Activated naive CD8-positive, alpha-beta T cell treated with anti-CD3 and anti-CD28 coated beads, Interleukin-2, amount 10 ng/mL, durations not matched to agents 7 days and 5 days (primary cell): ENCODE measurements around the gene TPGS2. TPM values are rescaled to one million over a fixed set of nuclear protein-coding genes. Genes with fewer than 3 reads are reported as not detected.

Experiments used
- ATAC-seq: fragments of 150-1000 bp; cut with Tn5 transposase; one replicate; pipeline ENCODE4 v1.10.0; 2021; ENCODE audit warnings: low read depth, moderate library complexity
- POLR2A ChIA-PET: fragments of 350-600 bp; sonication (Branson Sonifier 250); formaldehyde crosslinking; loops from one replicate; lab custom pipeline; 2021; ENCODE audit warnings: antibody characterized with exemption; lab: Charles Lee
- DNase-seq: peaks from one replicate; pipeline ENCODE4 v3.0.0; 2021
- H3K27ac Mint-ChIP-seq: one replicate; pipeline ENCODE4 v1.8.0; 2022; ENCODE audit warnings: mild to moderate bottlenecking, mixed read lengths
- H3K27me3 Mint-ChIP-seq: one replicate; pipeline ENCODE4 v1.8.0; 2022; ENCODE audit warnings: mild to moderate bottlenecking, moderate library complexity, mixed read lengths
- H3K36me3 Mint-ChIP-seq: one replicate; pipeline ENCODE4 v1.8.0; 2021; ENCODE audit warnings: mild to moderate bottlenecking, mixed read lengths
- H3K4me1 Mint-ChIP-seq: one replicate; pipeline ENCODE4 v1.8.0; 2021; ENCODE audit warnings: mixed read lengths
- H3K4me3 Mint-ChIP-seq: one replicate; pipeline ENCODE4 v1.8.0; 2022; ENCODE audit warnings: mild to moderate bottlenecking, moderate library complexity, mixed read lengths
- H3K9me3 Mint-ChIP-seq: one replicate; pipeline ENCODE4 v1.8.0; 2021; ENCODE audit warnings: mixed read lengths
- total RNA-seq, 2 experiments: library from RNA; stranded (reverse); gene quantifications; one replicate each; pipeline ENCODE4 v1.2.3, GENCODE V29; 2021

Gene TPGS2
- total RNA-seq, 2 experiments from 2014 or later, result 107 to 115 TPM

DNA sequence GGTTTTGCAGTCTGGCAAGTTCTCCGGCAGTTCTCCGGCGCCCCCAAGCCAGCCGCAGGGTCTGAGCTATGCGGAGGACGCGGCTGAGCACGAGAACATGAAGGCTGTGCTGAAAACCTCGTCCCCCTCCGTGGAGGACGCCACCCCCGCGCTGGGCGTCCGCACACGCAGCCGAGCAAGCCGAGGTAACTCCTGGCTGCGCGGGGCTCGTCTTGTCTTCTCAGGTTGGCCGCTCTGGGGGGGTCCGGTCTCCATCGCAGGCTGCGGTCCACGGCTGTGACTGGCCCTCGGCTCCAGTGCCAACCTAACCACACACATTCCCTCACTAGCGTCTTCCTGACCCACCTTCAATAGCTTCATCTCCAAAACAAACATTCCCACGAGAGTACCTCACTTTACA, 68.2 kb downstream of the TPGS2 start:
- DNase-seq (no peak), ATAC-seq (no peak)
- Mint-ChIP-seq H3K36me3 (no peaks in the 10 kb centered on the region), H3K27me3 (peaks cover 2% of the 10 kb centered on the region), H3K4me3 (no peak overlapping the region), H3K9me3 (no peaks in the 10 kb centered on the region), H3K27ac (no peak overlapping the region), H3K4me1 (no peaks in the 10 kb centered on the region)
- POLR2A ChIA-PET, result no interaction called here

DNA sequence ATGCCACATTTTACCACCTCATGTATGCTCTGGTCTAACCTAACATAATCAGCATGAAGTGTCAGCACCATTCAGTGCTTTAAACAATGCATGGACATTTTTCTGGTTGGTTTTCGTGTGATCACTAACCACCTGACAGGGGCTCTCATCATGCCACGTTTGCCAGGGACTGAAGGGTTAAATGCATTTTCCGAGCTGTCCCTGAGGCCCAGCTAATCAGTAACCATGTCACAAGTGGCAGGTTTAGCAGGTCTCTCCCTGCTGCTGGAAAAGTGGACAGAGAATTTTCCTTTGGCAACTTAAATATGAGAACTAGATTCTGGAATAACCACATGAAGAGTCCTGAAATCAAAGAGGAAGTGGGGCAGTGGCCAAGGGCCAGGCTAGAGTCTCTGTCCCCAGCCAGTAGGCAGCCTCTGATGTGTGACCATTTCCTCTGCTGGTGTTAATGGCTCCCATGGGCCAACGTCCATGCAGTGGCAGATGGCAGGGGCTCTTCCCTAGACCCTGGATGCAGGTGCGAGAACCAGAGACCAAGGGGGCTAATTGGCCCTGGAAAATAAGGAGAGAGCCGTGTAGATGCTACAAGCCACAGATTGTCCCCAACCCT, 69.5 kb downstream of the TPGS2 start:
- peaks cover 2% of the 10 kb centered on the region for H3K27me3 Mint-ChIP-seq
- no peaks in the 10 kb centered on the region for H3K36me3 Mint-ChIP-seq
- no peak overlapping the region for H3K27ac Mint-ChIP-seq
- no peaks in the 10 kb centered on the region for H3K4me1 Mint-ChIP-seq
- DNase-seq (no peak), ATAC-seq (no peak)
- no peak overlapping the region for H3K4me3 Mint-ChIP-seq
- no peaks in the 10 kb centered on the region for H3K9me3 Mint-ChIP-seq
- POLR2A ChIA-PET, result no interaction called here

GRCh38 chr18:36758623-36759022, 70.2 kb downstream of the TPGS2 start:
- H3K27ac Mint-ChIP-seq, result no peak overlapping the region
- DNase-seq (no peak), ATAC-seq (no peak)
- POLR2A ChIA-PET, result no interaction called here
- no peaks in the 10 kb centered on the region for H3K9me3 Mint-ChIP-seq
- H3K36me3 Mint-ChIP-seq, result no peaks in the 10 kb centered on the region
- no peaks in the 10 kb centered on the region for H3K4me1 Mint-ChIP-seq
- H3K27me3 Mint-ChIP-seq, result peaks cover 2% of the 10 kb centered on the region
- H3K4me3 Mint-ChIP-seq, result no peak overlapping the region

- no peak for ATAC-seq
- Mint-ChIP-seq H3K4me3 (no peak overlapping the region), H3K9me3 (no peaks in the 10 kb centered on the region), H3K27ac (no peak overlapping the region), H3K36me3 (no peaks in the 10 kb centered on the region), H3K4me1 (no peaks in the 10 kb centered on the region), H3K27me3 (peaks cover 2% of the 10 kb centered on the region)
- DNase-seq, result no peak
- POLR2A ChIA-PET, result no interaction called here
These were observed 70.8 kb downstream of the TPGS2 start for GRCh38 chr18:36757991-36758390.

GRCh38 chr18:36757081-36757480, 71.7 kb downstream of the TPGS2 start:
- Mint-ChIP-seq H3K4me1 (no peaks in the 10 kb centered on the region), H3K27me3 (peaks cover 2% of the 10 kb centered on the region), H3K36me3 (no peaks in the 10 kb centered on the region), H3K27ac (no peak overlapping the region), H3K4me3 (no peak overlapping the region), H3K9me3 (no peaks in the 10 kb centered on the region)
- POLR2A ChIA-PET, result no interaction called here
- DNase-seq (no peak), ATAC-seq (no peak)

DNA sequence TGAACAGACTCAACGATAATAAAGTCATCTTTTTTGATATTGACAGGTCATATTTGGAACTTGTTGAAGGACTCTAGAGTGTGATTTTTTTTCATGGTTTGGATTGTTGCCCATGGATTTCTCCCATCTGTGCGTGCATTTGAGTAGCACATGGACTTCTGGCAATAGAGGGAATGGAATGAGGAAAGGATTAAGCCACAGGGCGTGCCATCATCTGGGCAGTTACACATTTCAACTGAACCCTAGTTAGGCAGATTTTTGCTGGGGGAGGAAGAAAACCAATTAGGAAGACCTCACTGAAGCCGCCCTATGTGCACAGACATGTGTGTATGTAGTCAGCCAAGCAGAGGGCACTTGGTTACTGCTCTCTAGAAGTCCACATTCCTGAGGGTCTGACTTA, 72.6 kb downstream of the TPGS2 start:
- H3K4me3 Mint-ChIP-seq, result no peak overlapping the region
- H3K27me3 Mint-ChIP-seq, result peaks cover 2% of the 10 kb centered on the region
- H3K9me3 Mint-ChIP-seq, result no peaks in the 10 kb centered on the region
- POLR2A ChIA-PET, result no interaction called here
- no peaks in the 10 kb centered on the region for H3K4me1 Mint-ChIP-seq
- H3K36me3 Mint-ChIP-seq, result no peaks in the 10 kb centered on the region
- DNase-seq, result no peak
- no peak for ATAC-seq
- H3K27ac Mint-ChIP-seq, result no peak overlapping the region

- Mint-ChIP-seq H3K9me3 (no peaks in the 10 kb centered on the region), H3K36me3 (no peaks in the 10 kb centered on the region), H3K27ac (no peak overlapping the region), H3K4me3 (no peak overlapping the region), H3K27me3 (peaks cover 8% of the 10 kb centered on the region), H3K4me1 (no peaks in the 10 kb centered on the region)
- no peak for ATAC-seq
- POLR2A ChIA-PET, result no interaction called here
- DNase-seq, result no peak
These were observed 75.6 kb downstream of the TPGS2 start for GRCh38 chr18:36752929-36753865.

- no peaks in the 10 kb centered on the region for H3K36me3 Mint-ChIP-seq
- H3K4me3 Mint-ChIP-seq, result no peak overlapping the region
- POLR2A ChIA-PET, result no interaction called here
These were observed 83.4 kb downstream of the TPGS2 start for GRCh38 chr18:36745219-36745975.

GRCh38 chr18:36744261-36744876, 84.4 kb downstream of the TPGS2 start:
- Mint-ChIP-seq H3K9me3 (no peaks in the 10 kb centered on the region), H3K27me3 (peaks cover 14% of the 10 kb centered on the region), H3K36me3 (no peaks in the 10 kb centered on the region), H3K4me3 (no peak overlapping the region), H3K27ac (no peak overlapping the region), H3K4me1 (peaks cover 2% of the 10 kb centered on the region)
- DNase-seq, result no peak
- no peak for ATAC-seq
- POLR2A ChIA-PET, result no interaction called here

More at GRCh38 chr18:36745219-36745975, 83.4 kb downstream of the TPGS2 start:
- Mint-ChIP-seq H3K27ac (no peak overlapping the region), H3K4me1 (peaks cover 2% of the 10 kb centered on the region), H3K27me3 (peaks cover 14% of the 10 kb centered on the region), H3K9me3 (no peaks in the 10 kb centered on the region)
- ATAC-seq (no peak), DNase-seq (no peak)

Other genes with a start within 250 kb of the TPGS2 start
- 10 to 100 TPM in 1 of 2 experiments, 1 to 10 TPM in 1; 9.8 to 10.7 TPM for gene KIAA1328, start 125 bp upstream of the TPGS2 start, total RNA-seq